HepG2 (cell line): ENCODE results near the gene PRB3.

Experiments
- FOXA1 ChIP-seq, 2 experiments: fragments of 450-650 bp in 1 of 2; sonication (generic) in 1 of 2; formaldehyde crosslinking in 1 of 2; IDR thresholded peaks; 2 replicates each; pipeline versions ENCODE4 v1.4.0 to v1.6.1; 2016 to 2020; ENCODE audit warnings: missing genetic modification reagents in 1 of 2
- GABPA ChIP-seq, 2 experiments: IDR thresholded peaks; 2 replicates each; pipeline ENCODE4 v1.6.1; 2011 to 2016; ENCODE audit warnings: low read depth in 2 of 2, low read length in 1 of 2, missing biosample characterization in 1 of 2, missing genetic modification characterization in 1 of 2
- HNF1B ChIP-seq: sonication (generic); formaldehyde crosslinking; IDR thresholded peaks from 2 replicates; pipeline ENCODE4 v1.5.1; 2020; ENCODE audit warnings: mild to moderate bottlenecking, moderate library complexity, missing genetic modification reagents
- MED1 ChIP-seq: sonication (generic); formaldehyde crosslinking; IDR thresholded peaks from 2 replicates; pipeline ENCODE4 v1.4.0; 2020; ENCODE audit warnings: missing genetic modification reagents
- POLR2A ChIP-seq, 2 experiments: IDR thresholded peaks; 2 replicates each; pipeline ENCODE4 v1.6.1; 2011; ENCODE audit warnings: low read depth in 2 of 2, low read length in 2 of 2, mild to moderate bottlenecking in 1 of 2, moderate library complexity in 1 of 2; ENCODE audit not compliant: insufficient read depth in 1 of 2
- SMYD3 ChIP-seq: sonication (generic); formaldehyde crosslinking; IDR thresholded peaks from 2 replicates; pipeline ENCODE4 v1.8.1; 2023; ENCODE audit warnings: mild to moderate bottlenecking, missing genetic modification reagents
- ZBTB33 ChIP-seq: sonication (generic); formaldehyde crosslinking; IDR thresholded peaks from 2 replicates; pipeline ENCODE4 v1.4.0; 2020; ENCODE audit warnings: missing genetic modification reagents

GRCh38 chr12:11310336-11310735, 40.8 kb upstream of the PRB3 start, which contains the start of gene PRB4:
- TF ChIP-seq GABPA (IDR thresholded peaks at IDR 0.05; ENCODE audit: low read depth, low read length) (no peak), GABPA (CRISPR knock-in tag; IDR thresholded peaks at IDR 0.05; ENCODE audit: low read depth) (no peak), FOXA1 (IDR thresholded peaks at IDR 0.05) (no peak), FOXA1 (CRISPR knock-in tag; IDR thresholded peaks at IDR 0.05) (no peak), MED1 (CRISPR knock-in tag) (no peak), ZBTB33 (no peak), POLR2A (IDR thresholded peaks at IDR 0.05; ENCODE audit: insufficient read depth in 1 of 2, low read depth in 2 of 2, low read length in 2 of 2) (no peak), SMYD3 (CRISPR knock-in tag) (no peak), HNF1B (CRISPR knock-in tag) (no peak)
